GM23248 (cell line): Measurements from ENCODE around the gene TREX2.

Experiments used
- EZH2 ChIP-seq: fragments of 200-600 bp; sonication (generic); IDR thresholded peaks from 2 replicates; pipeline ENCODE4 v1.6.1; 2018; ENCODE audit warnings: antibody characterized with exemption, mild to moderate bottlenecking; ENCODE audit not compliant: insufficient read depth, poor library complexity, severe bottlenecking
- EZH2phosphoT487 ChIP-seq: fragments of 200-600 bp; sonication (generic); IDR thresholded peaks from 2 replicates; pipeline ENCODE4 v1.6.1; 2018; ENCODE audit warnings: antibody characterized with exemption, moderate library complexity, mild to moderate bottlenecking, low read depth; ENCODE audit not compliant: insufficient read depth

DNA sequence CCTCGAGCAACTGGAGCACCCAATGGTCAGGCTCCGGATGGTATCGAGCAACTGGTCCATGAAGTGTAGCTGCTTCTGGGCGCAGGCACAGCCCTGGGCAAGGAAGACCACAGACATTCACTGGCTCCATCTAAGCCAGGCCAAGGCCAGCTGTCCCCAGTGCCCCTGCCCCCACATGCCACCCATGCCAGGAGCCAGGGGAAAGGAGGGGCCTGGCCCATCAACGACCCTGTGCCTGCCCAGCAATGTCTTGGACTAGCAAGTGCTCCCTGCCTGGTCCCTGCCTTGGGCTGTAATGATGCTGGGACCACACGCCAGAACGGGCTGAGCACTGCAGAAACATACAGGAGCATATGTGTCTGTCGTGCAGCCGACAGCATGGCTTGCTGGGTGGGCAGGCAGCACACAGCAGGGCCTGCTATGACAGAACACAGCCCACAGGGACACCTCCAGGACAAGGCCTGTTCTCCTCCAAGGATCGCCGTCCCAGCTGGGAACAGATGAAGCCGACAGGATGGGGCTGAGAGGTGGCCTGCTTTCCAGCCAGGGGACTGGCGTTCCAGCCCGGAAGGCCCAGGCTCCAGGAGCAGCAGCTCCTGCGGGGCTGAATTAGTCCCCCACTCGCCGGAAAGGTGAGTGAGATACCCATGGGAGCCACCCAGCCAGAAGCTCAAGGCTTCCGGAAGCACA, 11.4 kb upstream of the TREX2 start:
- no peak for TF ChIP-seq EZH2
- no peak for TF ChIP-seq EZH2phosphoT487
